ENCODE results near the gene LRRFIP1.

Gene LRRFIP1

DNA sequence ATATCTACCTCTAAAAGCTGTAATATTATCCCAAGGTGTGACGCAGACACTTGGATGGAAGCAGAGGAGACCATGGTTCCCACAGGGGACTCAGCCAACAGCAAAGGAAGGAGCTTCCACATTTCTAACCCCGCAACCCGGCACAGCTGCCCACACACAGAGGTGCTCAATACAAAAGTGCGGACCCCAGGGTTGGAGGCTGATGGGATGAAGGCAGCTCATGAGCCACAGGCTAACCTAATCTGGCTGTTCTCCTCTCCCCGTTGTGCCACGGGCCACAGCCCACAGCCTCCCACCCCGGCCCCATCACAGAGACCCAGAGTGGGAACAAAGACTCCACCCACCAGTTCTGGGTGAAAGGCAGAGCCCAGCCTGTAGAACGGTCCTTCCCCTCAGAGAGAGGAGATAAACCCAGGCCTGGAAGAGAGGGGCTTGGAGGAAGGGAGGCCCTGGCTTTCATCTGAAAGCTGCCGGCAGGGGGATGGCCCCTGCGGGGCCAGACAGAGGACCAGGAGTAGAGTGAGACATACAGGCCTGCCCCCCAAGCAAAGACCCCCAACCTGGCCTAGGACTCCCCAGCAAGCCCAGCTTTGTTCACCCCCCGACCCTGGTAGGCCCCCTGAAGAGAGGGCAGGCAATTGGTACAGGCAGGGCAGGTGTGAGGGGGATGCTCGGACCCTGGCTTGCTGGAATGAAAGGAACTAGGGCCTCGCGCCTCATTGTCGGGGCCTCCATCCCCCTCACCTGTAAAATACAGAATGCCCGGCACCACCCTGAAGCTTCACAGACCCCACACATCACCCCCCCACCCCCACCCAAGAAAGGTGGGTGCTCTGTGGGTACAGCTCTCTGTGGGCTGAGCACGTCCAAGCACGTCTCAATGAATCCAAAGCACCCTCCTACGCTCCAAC is 43.7 kb upstream of the LRRFIP1 start:
- Histone ChIP-seq H3K9me3 (ENCODE audit: severe bottlenecking) (no peaks in the 10 kb centered on the region), H3K27ac (no peak overlapping the region), H3K4me3 (ENCODE audit: low read depth, low read length) (no peak overlapping the region), H3K27me3 (ENCODE audit: insufficient read depth, low read depth, severe bottlenecking) (peaks cover 8% of the 10 kb centered on the region), H3K36me3 (no peaks in the 10 kb centered on the region)
- no peak for DNase-seq
- TF ChIP-seq, protein P1, sequence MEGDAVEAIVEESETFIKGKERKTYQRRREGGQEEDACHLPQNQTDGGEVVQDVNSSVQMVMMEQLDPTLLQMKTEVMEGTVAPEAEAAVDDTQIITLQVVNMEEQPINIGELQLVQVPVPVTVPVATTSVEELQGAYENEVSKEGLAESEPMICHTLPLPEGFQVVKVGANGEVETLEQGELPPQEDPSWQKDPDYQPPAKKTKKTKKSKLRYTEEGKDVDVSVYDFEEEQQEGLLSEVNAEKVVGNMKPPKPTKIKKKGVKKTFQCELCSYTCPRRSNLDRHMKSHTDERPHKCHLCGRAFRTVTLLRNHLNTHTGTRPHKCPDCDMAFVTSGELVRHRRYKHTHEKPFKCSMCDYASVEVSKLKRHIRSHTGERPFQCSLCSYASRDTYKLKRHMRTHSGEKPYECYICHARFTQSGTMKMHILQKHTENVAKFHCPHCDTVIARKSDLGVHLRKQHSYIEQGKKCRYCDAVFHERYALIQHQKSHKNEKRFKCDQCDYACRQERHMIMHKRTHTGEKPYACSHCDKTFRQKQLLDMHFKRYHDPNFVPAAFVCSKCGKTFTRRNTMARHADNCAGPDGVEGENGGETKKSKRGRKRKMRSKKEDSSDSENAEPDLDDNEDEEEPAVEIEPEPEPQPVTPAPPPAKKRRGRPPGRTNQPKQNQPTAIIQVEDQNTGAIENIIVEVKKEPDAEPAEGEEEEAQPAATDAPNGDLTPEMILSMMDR (IDR thresholded peaks at IDR 0.05; ENCODE audit: low read depth, low read length) = no peak

GRCh38 chr2:237585590-237586221 is 41.7 kb upstream of the LRRFIP1 start:
- no peak for DNase-seq
- TF ChIP-seq, protein P1 (IDR thresholded peaks at IDR 0.05; ENCODE audit: low read depth, low read length) = no peak

DNA sequence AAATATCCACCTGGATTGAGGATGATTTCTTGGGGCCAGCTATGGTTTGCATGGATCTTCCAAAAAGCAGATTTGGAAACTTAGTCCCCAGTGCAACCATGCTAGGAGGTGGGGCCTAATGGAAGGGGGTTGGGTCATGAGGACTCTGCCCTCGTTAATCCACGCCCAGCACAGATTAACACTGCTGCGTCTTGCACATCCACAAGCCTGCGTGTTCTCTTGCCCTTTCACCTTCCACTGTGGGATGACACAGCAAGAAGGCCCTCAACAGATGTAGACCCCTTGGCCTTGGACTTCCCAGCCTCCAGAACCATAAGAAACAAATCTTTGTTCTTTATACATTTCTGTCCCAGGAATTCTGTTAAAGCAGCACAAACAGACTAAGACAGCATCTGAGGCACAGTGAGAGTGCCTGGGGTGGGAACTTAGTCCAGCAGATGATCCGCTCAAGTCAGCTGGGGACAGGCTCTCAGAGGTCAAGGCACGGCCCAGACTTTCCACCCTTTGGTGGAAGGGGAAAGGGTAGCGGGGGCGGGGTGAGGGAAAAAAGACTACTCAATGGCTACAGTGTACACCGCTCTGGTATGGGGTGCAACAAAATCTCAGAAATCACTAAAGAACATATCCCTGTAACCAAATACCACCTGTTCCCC is 39.2 kb upstream of the LRRFIP1 start:
- H3K27me3 ChIP-seq (ENCODE audit: insufficient read depth, low read depth, severe bottlenecking) = no peaks in the 10 kb centered on the region
- no peaks in the 10 kb centered on the region for H3K36me3 ChIP-seq
- TF ChIP-seq, protein P1 (IDR thresholded peaks at IDR 0.05; ENCODE audit: low read depth, low read length) = no peak
- H3K9me3 ChIP-seq (ENCODE audit: severe bottlenecking) = no peaks in the 10 kb centered on the region
- no peak overlapping the region for H3K27ac ChIP-seq
- DNase-seq = peak; percentile 50
- no peak overlapping the region for H3K4me3 ChIP-seq (ENCODE audit: low read depth, low read length)

More at GRCh38 chr2:237585590-237586221, 41.7 kb upstream of the LRRFIP1 start:
- Histone ChIP-seq H3K4me3 (ENCODE audit: low read depth, low read length) (no peak overlapping the region), H3K27me3 (ENCODE audit: insufficient read depth, low read depth, severe bottlenecking) (no peaks in the 10 kb centered on the region), H3K27ac (no peak overlapping the region), H3K9me3 (ENCODE audit: severe bottlenecking) (no peaks in the 10 kb centered on the region), H3K36me3 (no peaks in the 10 kb centered on the region)

DNA sequence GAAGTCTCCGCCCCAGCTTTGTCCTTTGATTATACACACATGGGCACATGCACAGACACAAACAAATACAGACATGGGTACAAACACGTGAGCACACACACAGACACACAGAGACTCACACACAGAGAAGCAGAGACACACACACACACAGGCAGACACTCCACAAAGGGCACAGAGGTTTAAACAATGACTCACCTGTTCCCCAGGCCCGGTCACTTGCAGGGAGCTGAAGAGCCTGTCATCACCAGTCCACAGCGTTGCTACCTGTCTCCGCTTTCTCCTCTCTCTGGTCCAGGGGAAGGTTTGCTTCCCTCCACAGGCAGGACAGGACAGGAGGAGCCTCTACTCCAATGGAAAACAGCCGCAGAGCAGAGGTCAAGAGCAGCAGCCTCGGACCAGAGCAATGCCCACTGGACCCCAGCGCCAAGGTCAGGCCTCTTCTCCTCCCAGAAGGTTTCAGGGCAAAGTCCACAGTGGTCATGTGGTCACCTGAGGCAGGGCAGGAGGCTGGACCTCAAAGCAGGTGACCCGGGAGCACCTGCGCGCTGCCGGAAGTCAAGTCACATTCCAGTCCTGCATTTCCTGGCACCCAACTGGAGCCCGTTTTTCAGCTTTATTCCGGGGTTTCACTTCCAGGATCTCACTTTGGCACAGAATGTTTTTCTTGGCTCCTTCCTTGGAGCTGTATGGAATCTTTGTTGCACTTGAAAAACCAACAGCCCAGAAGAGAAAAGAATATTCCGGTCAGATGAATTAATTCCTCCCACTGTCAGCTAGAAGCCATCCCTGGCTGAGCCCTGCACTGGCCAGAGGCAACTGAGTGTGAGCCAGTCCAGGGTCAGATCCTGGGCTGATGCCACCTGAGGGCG is 36.9 kb upstream of the LRRFIP1 start, which contains the start of gene RAB17:
RAB17 (minus strand) TSS at position 463 of the 869 bp plus-strand sequence. CDS start 4,580 bp downstream, outside the sequence.
- H3K27me3 ChIP-seq (ENCODE audit: insufficient read depth, low read depth, severe bottlenecking) = peaks cover 5% of the 10 kb centered on the region
- DNase-seq = no peak
- H3K27ac ChIP-seq = no peak within 1 kb of the TSS
- TF ChIP-seq, protein P1 (IDR thresholded peaks at IDR 0.05; ENCODE audit: low read depth, low read length) = no peak
- no peaks in the 10 kb centered on the region for H3K9me3 ChIP-seq (ENCODE audit: severe bottlenecking)
- H3K36me3 ChIP-seq = no peaks in the 10 kb centered on the region
- no peak within 1 kb of the TSS for H3K4me3 ChIP-seq (ENCODE audit: low read depth, low read length)

Measured in WERI-Rb-1 (cell line).